ENCODE results near the gene MYRF.

GRCh38 chr11:61837411-61838005 is 85.1 kb downstream of the MYRF start:
- TF ChIP-seq, protein P1, sequence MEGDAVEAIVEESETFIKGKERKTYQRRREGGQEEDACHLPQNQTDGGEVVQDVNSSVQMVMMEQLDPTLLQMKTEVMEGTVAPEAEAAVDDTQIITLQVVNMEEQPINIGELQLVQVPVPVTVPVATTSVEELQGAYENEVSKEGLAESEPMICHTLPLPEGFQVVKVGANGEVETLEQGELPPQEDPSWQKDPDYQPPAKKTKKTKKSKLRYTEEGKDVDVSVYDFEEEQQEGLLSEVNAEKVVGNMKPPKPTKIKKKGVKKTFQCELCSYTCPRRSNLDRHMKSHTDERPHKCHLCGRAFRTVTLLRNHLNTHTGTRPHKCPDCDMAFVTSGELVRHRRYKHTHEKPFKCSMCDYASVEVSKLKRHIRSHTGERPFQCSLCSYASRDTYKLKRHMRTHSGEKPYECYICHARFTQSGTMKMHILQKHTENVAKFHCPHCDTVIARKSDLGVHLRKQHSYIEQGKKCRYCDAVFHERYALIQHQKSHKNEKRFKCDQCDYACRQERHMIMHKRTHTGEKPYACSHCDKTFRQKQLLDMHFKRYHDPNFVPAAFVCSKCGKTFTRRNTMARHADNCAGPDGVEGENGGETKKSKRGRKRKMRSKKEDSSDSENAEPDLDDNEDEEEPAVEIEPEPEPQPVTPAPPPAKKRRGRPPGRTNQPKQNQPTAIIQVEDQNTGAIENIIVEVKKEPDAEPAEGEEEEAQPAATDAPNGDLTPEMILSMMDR (IDR thresholded peaks at IDR 0.05) = no peak
- no peak for TF ChIP-seq POLR2A (IDR thresholded peaks at IDR 0.05)

Data from stomach (tissue), 4 donors.